HG03045 (cell line): Measurements from ENCODE around the gene SMYD3.

Experiments
- ATAC-seq: cut with Tn5 transposase; IDR thresholded peaks from one replicate; pipeline ENCODE4 v1.9.1; 2021; ENCODE audit warnings: mild to moderate bottlenecking, moderate library complexity; ENCODE audit not compliant: unreplicated experiment

Gene SMYD3

GRCh38 chr1:246220495-246221065 is 286.5 kb downstream of the SMYD3 start:
- no peak for ATAC-seq

GRCh38 chr1:246219508-246220030 is 287.5 kb downstream of the SMYD3 start:
- peak; percentile 45 for ATAC-seq

DNA sequence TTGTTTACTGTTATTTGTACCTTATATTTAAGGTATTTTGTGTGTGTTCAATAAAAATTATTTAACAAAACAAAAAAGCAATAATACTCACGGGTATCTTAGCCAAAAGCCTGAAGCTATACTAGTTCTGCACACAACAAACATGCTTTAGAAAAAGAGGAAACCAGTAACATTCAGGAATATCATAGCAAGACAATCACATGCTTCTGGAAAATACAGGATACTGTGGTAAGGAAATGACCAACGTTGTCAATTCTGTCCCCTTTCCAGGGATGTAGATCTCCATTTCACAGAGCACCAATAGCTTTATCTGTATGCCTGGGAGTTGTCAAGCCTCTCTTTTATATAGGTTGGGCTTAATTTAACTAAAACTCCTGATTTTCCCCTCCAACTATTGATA is 288.4 kb downstream of the SMYD3 start:
- no peak for ATAC-seq

- no peak for ATAC-seq
These were observed 290.2 kb downstream of the SMYD3 start for GRCh38 chr1:246216906-246217305.

DNA sequence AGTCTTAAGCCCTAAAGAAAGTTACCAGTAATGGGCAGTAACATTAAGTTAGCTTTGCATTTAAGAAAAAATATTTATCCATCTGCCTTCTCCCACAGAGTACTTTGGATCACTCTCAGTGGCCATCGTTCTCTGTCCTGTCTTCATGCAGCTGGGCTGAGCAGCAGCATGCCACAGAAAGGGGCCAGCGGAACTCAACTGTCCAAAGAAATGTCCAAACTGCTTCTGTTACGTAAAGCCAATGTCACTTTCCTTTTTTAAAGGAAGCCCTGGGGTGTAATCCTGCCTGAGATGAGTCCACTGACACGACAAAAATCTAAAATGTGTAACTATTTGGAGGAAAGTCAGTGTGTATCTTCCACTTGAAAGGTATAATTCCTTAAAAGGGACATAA is 291.6 kb downstream of the SMYD3 start:
- no peak for ATAC-seq

DNA sequence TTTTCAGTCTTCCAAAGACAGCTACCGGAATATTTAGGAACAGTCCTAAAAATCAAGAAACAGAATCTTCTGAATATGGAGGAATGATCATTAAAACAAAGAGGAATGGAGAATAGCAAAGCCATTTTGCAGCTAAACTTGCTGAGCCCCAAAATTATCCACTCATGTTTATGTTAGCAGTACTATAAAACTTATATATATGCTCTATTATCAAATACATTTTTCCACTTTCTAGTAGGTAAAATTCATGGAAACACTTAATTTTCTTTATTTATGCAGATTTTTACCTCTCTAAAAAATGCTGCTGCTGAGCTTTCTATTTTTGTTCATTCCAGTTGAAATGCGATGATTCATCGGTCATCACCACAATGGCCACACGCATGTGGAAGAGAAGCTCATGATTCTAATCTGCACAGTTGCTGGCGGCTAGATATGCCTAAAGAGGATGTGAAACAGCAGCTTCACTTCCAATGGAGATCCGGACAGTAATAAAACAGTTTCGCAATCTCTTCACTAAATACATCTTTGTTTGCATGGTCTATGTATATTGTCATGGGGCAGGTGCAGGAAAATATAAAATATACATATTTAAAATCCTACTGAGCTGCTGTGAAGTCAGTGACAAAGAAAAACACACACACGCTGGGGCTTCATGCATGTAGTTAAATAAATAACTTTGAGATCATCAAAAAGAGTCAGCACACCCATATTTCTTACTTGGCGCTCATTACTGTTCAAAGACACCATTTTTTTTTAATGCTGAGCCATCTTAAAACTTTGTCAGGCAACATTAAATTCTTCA is 292.2 kb downstream of the SMYD3 start:
- ATAC-seq = peak; percentile 90

DNA sequence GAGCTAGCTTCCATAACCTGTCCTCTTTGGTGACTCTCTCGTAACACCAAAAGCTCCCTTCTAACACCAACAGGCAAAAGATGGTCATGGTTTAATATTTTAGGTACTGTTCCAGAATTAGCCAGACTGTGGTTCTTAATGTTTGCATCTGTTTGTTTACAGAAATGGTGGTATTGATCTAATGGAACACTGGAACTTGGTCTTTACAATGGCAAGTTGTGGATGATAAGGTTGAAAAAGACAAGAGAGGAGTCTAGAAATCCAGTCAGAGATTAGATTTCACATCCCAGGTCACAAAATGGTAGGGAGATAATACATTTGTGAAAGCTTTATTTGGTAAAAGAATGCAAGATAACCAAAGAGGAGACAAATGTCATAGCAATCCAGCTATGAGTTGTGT is 293.1 kb downstream of the SMYD3 start:
- ATAC-seq = no peak

DNA sequence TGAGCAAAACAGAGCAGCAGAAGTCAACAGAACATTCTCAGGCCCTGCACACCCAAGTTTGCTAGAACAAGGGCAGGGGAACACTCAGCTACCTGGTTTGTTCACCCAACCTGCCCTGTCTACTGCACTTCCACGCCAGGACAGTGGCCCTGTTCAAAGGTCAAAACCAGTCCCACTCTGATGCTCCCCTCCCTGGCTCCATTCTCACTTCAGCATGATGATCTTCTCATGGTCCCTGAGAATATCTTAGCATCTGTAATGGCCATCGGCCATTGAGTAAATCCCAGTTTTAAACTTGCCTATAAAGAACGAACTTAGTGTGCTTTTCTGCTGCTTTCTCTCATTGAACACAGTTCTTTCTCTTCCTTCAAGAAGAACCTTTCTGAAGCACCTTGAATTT is 293.6 kb downstream of the SMYD3 start:
- no peak for ATAC-seq

- no peak for ATAC-seq
These were observed 294.0 kb downstream of the SMYD3 start for GRCh38 chr1:246213036-246213435.

- ATAC-seq = no peak
These were observed 295.1 kb downstream of the SMYD3 start for GRCh38 chr1:246212013-246212412.

- ATAC-seq = no peak
These were observed 296.3 kb downstream of the SMYD3 start for GRCh38 chr1:246210756-246211155.

GRCh38 chr1:246208105-246208504 is 299.0 kb downstream of the SMYD3 start:
- no peak for ATAC-seq

DNA sequence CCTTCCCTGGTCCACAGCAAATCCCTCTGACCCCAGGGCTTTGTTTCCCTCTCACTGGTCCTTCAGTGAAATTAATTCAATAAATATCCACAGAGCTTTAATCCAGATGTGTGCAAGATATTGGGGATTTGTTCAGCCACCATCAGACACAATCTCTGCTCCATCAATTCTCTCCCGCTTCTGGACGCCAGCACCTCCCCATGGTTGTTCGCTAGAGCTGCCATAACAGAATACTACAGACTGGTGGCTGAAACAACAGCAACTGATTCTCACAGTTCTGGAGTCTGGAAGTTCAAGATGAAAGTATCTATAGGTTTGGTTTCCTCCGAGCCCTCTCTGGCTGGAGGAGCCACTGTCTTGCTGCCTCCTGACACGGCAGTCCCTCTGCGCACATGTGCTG is 303.9 kb downstream of the SMYD3 start:
- no peak for ATAC-seq

DNA sequence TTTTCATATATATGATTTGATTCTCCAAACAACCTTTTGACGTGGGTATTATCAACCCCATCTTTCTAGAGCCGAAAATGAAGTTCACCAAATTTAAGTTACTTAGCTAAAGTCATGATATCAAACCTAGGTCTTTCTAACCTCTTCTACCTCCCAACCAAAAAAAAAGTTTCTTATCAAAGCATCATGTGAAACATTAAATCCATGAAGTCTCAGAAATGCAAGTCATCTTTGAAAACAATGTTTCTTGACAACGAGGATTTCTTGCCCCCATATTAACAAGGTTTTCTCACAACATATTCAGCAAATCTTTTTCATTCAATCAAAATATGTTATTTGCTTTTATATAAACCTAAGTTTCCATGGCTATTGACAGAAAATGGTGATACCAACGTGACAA is 306.3 kb downstream of the SMYD3 start:
- no peak for ATAC-seq

- no peak for ATAC-seq
These were observed 306.9 kb downstream of the SMYD3 start for GRCh38 chr1:246200225-246200624.

DNA sequence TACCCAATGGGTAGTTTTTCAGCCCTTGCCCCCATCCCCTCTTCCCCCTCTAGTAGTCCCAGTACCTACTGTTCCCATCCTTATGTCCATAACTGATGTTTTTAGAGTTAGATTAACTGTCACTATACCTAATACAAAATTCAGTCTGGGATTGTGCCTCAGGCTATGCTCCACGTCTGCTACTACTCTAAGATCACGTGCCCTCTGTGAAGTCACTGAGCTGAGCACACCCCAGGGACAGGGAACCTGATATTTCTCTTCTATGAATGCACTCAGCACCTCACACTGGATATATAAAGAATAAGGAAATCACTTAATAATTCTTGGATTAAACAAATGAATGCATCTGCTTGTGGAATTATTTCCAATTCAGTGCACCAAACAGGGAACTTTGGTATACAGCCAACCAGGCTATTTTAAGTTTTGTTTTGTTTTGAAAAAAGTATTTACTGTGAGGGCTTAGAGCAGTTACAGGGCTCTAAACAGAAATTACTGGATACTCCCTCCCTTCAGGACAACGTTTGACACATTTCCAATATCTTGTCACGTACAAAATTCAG is 307.9 kb downstream of the SMYD3 start:
- no peak for ATAC-seq

- no peak for ATAC-seq
These were observed 308.8 kb downstream of the SMYD3 start for GRCh38 chr1:246198115-246198816.

- ATAC-seq = no peak
These were observed 310.0 kb downstream of the SMYD3 start for GRCh38 chr1:246197076-246197475.

- no peak for ATAC-seq
These were observed 311.8 kb downstream of the SMYD3 start for GRCh38 chr1:246195296-246195695.

DNA sequence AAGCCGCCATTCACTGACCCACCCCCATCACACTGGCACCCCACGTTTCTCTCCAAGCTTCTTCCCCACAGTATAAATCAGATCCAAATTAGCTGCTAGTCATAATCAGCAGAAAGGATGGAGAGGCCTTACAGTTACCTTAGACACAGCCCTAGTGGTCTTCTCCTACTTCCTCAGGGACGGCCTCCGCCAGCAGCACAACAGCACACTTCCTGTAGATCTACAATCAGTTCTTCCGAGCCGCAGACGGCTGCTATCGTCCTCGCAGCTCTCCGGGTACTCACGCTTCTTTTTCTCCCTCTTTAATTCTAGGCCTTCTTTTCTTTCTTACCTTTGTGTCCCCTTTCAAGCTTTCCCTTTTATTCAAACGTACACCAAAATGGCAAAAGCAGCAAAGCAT is 313.5 kb downstream of the SMYD3 start:
- no peak for ATAC-seq

DNA sequence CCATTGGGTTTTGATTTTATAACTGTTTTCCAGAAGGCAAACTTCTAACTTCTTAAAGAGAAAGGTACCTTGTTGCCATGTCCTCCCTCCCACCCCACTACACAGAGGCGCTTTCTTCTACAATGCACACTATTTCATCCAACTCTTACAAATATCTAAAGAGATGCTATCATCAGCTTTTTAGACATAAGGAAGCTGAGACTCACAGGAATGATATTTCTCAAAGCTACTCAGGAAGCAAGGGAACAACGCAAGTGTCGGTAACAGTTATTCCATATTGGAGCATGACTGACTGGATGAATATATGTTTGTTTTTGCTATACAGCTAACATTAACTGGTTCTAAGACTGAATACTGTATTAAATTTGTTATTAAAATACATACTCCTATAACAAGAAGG is 318.0 kb downstream of the SMYD3 start:
- no peak for ATAC-seq
